Activated naive CD4-positive, alpha-beta T cell (primary cell): Measurements from ENCODE around the gene DDX27.

Experiments used
- DNase-seq, 4 experiments: peaks; one replicate each; lab custom pipeline; 2025; lab: John Stamatoyannopoulos, UW

Gene DDX27

GRCh38 chr20:49278036-49278817 lies 59.0 kb downstream of the DDX27 start, which contains the start of gene ZNFX1:
Gene ZNFX1, minus strand, starts transcription at chr20:49278057. Its CDS starts 2,218 bp downstream, at chr20:49275839.
- DNase-seq, result peak; percentile 96 to 98 (median 96)

- no peak for DNase-seq
These were observed 59.8 kb downstream of the DDX27 start for GRCh38 chr20:49278818-49279676.

GRCh38 chr20:49279677-49280462 lies 60.7 kb downstream of the DDX27 start:
- DNase-seq, result no peak

GRCh38 chr20:49280463-49281058 lies 61.3 kb downstream of the DDX27 start:
- DNase-seq, result no peak

GRCh38 chr20:49281059-49281912 lies 62.1 kb downstream of the DDX27 start:
- DNase-seq, result no peak

- no peak for DNase-seq
These were observed 62.8 kb downstream of the DDX27 start for GRCh38 chr20:49281913-49282467.

GRCh38 chr20:49282584-49283171 lies 63.5 kb downstream of the DDX27 start:
- no peak for DNase-seq

GRCh38 chr20:49283176-49283702 lies 64.0 kb downstream of the DDX27 start:
- DNase-seq, result no peak

GRCh38 chr20:49283703-49284625 lies 64.7 kb downstream of the DDX27 start:
- no peak for DNase-seq

GRCh38 chr20:49284818-49285217 lies 65.6 kb downstream of the DDX27 start:
- no peak for DNase-seq

GRCh38 chr20:49285233-49285668 lies 66.0 kb downstream of the DDX27 start:
- no peak for DNase-seq

- DNase-seq, result no peak
These were observed 66.7 kb downstream of the DDX27 start for GRCh38 chr20:49285813-49286494.

- DNase-seq, result no peak
These were observed 67.7 kb downstream of the DDX27 start for GRCh38 chr20:49286689-49287551.

GRCh38 chr20:49287555-49288249 lies 68.5 kb downstream of the DDX27 start:
- DNase-seq, result no peak

- no peak for DNase-seq
These were observed 69.1 kb downstream of the DDX27 start for GRCh38 chr20:49288250-49288751.
